ENCODE results near the gene FEM1B. TPM values are rescaled to one million over a fixed set of nuclear protein-coding genes. Genes with fewer than 3 reads are reported as not detected.

The FEM1B gene
- total RNA-seq, 1 experiment from 2014 or later: 23.3 TPM

GRCh38 chr15:68322796-68323195, 45.3 kb downstream of the FEM1B start:
- no peak for DNase-seq (ENCODE audit: low spot score)

GRCh38 chr15:68325726-68326125, 48.2 kb downstream of the FEM1B start:
- DNase-seq (ENCODE audit: low spot score): no peak

DNA sequence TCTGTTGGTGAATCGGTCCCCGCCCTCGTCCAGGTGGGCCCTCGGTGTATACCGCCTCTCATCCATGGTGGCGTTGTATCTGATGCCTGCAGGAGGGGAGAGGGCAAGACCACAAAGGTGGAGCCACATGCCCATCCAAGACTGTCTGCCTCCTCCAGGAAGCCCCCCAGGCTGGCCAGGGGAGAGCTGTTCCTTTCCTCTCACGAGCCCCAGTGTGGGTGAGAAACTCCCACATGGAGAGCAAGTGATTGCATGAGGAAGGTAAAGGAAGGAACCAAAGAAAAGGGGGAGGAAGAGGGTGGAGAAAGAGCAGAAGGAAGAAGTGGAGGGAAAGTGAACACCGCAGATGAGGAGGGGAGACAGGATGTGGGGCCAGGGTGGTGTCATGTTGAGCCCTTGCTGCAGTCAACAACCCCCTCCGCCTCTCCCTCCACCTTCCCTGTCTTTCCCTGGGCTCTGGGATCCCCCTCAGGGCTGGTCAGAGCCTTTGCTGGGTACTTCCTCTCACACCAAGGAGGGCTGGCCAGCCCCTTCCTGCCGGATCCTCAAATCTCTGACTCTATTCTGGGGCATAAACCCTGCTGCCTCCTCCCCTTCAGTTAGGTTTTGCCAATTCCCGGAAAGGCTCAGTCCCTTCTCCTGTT, 49.3 kb downstream of the FEM1B start:
- DNase-seq (ENCODE audit: low spot score): no peak

DNA sequence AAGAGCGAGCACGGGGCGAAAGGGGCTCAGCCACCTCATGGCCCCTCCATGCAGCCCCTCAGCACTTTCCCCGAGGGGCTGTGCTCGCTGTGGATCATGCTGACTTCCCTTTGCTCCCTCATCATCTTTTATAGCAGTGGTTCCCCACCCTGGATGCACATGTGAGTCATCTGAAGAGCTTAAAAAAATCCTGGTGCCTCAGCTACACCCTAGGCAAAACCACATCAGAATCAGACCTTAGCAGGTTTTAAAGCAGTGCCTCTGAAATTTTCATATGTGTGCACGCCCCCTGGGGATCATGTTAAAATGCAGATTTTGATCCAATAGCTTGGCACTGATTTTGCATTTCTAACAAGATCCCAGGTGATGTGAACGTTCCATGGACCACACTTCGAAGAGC, 50.9 kb downstream of the FEM1B start:
- no peak for DNase-seq (ENCODE audit: low spot score)

DNA sequence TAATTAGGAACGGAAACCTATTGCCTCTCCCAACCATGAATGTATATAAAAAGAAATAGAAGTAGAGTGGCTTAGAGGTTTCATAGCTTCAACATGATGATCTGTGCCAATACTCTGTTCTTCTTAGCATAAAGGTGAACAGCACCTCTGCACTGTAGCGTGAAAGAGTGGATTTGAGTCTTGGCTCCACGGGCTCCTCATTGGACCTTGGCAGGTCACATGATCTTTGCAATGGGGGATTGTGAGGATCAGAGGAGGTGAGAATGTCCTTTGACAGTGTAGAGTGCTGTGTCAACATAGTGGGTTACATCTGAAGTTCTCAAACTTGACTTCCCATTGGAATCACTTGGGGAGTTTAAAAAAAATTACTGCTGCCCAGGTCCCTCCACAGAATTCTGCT, 51.4 kb downstream of the FEM1B start:
- no peak for DNase-seq (ENCODE audit: low spot score)

- no peak for DNase-seq (ENCODE audit: low spot score)
Measured at GRCh38 chr15:68330416-68330815, 52.9 kb downstream of the FEM1B start.

DNA sequence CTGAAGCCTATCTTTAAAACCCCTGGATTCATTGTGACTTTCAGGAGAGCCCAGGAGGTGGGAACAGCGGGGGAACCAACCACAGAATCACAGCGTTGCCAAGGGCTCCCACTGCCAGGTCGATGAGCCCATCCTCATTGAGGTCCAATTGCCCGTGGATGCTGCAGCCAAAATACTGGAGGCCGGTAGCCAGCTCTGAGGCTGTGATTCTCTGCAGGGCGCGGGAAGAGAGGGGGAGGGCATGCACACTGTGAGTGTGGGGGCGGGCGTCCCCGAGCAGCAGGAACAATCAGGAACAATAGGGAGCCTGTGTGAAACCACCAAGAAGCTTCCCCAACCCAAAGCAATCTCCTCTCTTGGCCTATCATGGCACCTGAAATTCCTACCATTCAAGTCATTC, 53.4 kb downstream of the FEM1B start:
- DNase-seq (ENCODE audit: low spot score): no peak

DNA sequence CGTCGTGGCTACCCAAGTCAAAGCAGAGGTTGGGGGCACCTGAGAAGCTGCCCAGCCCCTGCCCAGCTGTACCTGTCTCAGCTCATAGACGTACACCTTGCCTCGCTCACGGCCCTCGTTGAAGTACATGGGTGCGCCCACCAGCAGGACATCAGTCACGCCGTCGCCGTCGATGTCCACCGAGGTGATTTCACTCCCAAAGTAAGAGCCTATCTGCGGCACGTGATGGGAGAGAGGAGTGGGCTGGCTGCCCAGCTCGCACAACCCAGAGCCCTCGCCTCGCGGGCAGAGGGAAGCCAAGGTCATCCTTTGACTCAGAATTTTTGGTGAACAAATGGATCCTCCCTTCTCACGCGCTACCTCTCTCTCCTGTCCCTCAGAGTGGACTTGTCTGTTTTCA, 54.7 kb downstream of the FEM1B start:
- no peak for DNase-seq (ENCODE audit: low spot score)

GRCh38 chr15:68333775-68334470, 56.4 kb downstream of the FEM1B start:
- peak; percentile 74 for DNase-seq (ENCODE audit: low spot score)

- DNase-seq (ENCODE audit: low spot score): peak; percentile 83
Measured at GRCh38 chr15:68334661-68335124, 57.1 kb downstream of the FEM1B start.

GRCh38 chr15:68335251-68335650, 57.7 kb downstream of the FEM1B start:
- peak; percentile 96 for DNase-seq (ENCODE audit: low spot score)

DNA sequence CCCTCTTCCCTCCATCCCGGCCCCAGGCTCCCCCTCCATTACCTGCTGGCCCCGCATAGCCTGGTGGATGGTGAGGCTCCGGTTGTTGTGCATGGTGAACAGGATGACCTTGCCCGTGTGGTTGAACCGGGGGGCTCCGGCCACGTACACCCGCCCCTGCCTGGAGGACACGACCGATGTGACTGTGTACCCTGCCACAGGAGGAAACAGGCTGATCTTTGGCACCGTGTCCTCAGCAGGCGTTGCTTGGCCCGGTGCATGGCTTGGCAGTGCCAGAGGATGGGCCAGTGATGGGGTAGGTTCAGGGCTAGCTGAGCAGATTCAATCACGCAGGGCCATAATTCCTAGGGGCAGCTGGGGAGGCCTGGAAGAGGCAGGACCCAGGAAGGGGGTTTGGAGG, 58.1 kb downstream of the FEM1B start:
- no peak for DNase-seq (ENCODE audit: low spot score)

- no peak for DNase-seq (ENCODE audit: low spot score)
Measured at GRCh38 chr15:68336516-68336915, 59.0 kb downstream of the FEM1B start.

GRCh38 chr15:68337826-68338225, 60.3 kb downstream of the FEM1B start:
- DNase-seq (ENCODE audit: low spot score): no peak

DNA sequence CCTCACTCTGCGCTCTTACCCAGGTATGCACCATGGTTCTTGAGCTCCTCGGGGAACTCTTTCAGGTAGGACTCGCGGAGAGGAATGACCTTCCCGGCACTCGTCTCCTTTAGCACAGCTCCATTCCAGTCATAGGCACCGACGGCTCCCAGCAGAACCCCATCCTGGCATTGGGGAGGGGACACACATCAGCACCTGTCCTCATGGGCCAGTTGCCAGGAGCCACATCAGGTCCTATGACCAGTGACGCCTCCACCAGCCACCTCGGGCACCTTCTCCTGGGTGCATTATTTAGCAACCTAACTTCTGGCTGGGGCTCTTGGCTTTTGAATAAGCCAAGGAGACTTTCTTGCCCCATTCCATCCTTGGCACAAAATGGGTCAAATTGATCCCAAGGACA, 61.9 kb downstream of the FEM1B start:
- DNase-seq (ENCODE audit: low spot score): no peak

- no peak for DNase-seq (ENCODE audit: low spot score)
Measured at GRCh38 chr15:68340726-68341671, 63.5 kb downstream of the FEM1B start.

DNA sequence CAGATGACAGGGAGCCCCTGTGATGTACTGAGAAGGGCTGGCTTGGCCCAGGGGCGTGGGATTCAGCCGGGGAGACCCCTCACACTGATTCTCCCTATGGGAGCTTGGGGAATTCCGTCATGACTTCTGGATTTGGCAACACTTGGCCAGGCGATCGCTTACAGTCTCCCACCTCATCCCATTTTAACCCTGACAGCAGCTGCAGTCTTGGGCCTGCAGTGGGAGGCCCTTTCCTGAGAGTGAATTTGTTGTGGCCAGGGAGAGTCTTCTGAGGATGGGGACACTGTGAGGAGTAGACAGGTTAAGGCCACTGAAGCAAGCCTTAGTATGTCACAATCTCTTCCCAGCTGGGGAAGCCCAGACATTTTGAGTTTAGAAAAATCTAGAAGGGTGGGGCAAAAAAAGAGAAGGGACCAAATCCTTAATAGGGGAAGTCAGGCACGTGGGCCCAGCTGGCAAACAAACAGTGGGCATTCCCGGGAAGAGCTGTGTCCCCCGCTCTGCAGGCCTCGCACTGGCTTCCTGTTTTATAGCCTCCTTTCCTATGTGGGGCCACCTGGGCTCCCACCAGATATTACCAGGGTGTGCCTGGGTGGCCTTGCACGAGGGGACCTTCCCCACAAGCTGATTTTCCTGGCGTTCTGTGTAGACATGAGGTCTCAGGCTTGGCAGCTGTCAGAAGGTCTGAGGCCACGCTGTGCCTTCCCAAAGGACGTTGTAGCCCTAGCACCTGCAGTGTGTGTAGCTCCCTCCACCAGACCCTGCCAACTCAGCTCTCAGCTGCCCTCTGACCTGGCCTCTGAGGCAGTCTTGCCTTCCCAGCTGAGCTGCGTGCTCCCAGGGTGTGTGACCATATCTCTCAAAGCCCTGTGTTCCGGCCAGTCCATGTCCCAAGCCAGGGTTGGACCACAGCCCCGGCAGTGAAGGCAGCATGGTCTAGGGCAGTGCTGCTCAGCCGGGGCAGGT, 64.5 kb downstream of the FEM1B start:
- no peak for DNase-seq (ENCODE audit: low spot score)

- DNase-seq (ENCODE audit: low spot score): no peak
Measured at GRCh38 chr15:68343579-68344225, 66.2 kb downstream of the FEM1B start.

DNA sequence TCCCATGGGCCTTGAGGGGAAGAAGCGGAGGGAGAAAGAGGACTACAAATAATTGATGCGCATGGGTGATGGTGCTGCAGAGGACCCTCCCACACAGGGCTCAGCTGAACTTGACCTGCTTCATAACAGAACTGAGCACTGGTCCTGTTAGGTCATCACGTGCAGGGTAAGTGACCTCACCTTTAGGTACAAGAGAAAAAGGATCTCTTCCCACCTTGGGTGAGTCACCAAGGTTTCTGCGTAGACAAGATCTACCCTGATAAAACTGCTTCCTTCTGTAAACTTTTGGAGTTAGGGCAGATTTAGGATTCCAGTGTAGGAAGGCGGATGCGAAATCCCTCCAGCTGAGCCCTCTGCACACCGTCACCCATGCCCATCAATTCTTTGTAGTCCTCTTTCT, 67.1 kb downstream of the FEM1B start:
- DNase-seq (ENCODE audit: low spot score): no peak
